ENCODE measurements around the gene CDR2.
"Not testable (repeated sequence)": the region's sequence is repeated elsewhere in the genome, so short reads cannot be mapped to it uniquely, and the experiment has no call there.

The CDR2 gene

DNA sequence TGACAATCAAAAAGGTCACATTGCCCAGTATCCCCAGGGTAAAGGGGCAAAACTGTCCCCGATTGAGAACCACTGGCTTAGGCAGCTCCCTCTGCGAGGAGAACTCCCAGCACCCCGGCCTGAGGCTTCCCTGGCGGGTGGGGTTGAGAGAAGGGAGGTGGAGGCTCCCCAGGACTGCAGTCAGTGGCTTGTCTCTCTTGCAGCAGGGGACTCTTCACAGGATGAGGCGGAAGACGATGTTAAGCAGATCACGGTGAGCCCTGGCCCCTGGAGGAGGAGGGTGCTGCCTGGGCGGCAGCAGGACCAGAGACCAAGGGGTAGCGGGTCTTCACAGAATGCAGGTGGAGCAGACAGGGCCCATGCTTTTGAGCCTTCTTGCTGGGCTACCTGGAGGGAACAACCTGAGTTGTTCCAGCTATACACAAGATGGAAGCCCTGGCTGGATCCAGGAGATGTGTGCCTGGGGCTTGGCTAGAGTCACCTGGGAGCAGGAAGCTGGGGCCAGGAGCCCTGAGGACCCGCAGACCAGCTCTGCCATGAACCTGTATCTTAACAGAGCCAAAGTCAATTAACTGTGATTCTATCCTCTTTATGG is 60.4 kb downstream of the CDR2 start:
- H3K4me3 ChIP-seq (ENCODE audit: low read length): no peak overlapping the region
- no peaks in the 10 kb centered on the region for H3K4me1 ChIP-seq (ENCODE audit: insufficient read depth, low read length)
- H3K36me3 ChIP-seq (ENCODE audit: insufficient read depth, low read length): peaks cover 61% of the 10 kb centered on the region
- no peak overlapping the region for H2AFZ ChIP-seq (ENCODE audit: low read depth, low read length)
- H3K9me3 ChIP-seq (ENCODE audit: low read length): no peaks in the 10 kb centered on the region
- H3K27me3 ChIP-seq (ENCODE audit: insufficient read depth, low read length): no peaks in the 10 kb centered on the region

GRCh38 chr16:22312897-22313781 is 61.3 kb downstream of the CDR2 start:
- Histone ChIP-seq H3K9me3 (ENCODE audit: low read length) (no peaks in the 10 kb centered on the region), H3K36me3 (ENCODE audit: insufficient read depth, low read length) (peaks cover 63% of the 10 kb centered on the region), H2AFZ (ENCODE audit: low read depth, low read length) (no peak overlapping the region), H3K27me3 (ENCODE audit: insufficient read depth, low read length) (no peaks in the 10 kb centered on the region), H3K4me3 (ENCODE audit: low read length) (no peak overlapping the region), H3K4me1 (ENCODE audit: insufficient read depth, low read length) (no peaks in the 10 kb centered on the region)

DNA sequence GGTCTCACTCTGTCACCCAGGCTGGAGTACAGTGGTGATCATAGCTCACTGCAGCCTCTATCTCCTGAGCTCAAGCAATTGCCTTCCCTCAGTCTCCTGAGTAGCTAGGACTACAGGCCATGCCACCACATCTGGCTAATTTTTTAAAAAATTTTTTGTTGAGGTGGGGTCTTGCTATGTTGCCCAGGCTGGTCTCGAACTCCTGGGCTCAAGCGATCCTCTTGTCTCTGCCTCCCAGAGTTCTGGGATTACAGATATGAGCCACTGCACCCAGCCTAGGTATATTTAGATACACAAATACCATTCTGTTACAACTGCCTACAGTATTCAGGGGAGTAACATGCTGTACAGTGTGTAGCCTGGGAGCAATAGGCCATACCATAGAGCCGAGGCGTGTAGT is 62.9 kb downstream of the CDR2 start:
- Histone ChIP-seq H2AFZ (ENCODE audit: low read depth, low read length) (no peak overlapping the region), H3K4me3 (ENCODE audit: low read length) (no peak overlapping the region), H3K4me1 (ENCODE audit: insufficient read depth, low read length) (no peaks in the 10 kb centered on the region), H3K9me3 (ENCODE audit: low read length) (no peaks in the 10 kb centered on the region), H3K36me3 (ENCODE audit: insufficient read depth, low read length) (peaks cover 67% of the 10 kb centered on the region), H3K27me3 (ENCODE audit: insufficient read depth, low read length) (no peaks in the 10 kb centered on the region)

- Histone ChIP-seq H3K36me3 (ENCODE audit: insufficient read depth, low read length) (peaks cover 67% of the 10 kb centered on the region), H2AFZ (ENCODE audit: low read depth, low read length) (no peak overlapping the region), H3K4me3 (ENCODE audit: low read length) (no peak overlapping the region)
Observed at GRCh38 chr16:22308824-22309520, 65.4 kb downstream of the CDR2 start.

GRCh38 chr16:22307838-22308237 is 66.6 kb downstream of the CDR2 start:
- Histone ChIP-seq H3K4me3 (ENCODE audit: low read length) (no peak overlapping the region), H3K36me3 (ENCODE audit: insufficient read depth, low read length) (peaks cover 62% of the 10 kb centered on the region), H3K9me3 (ENCODE audit: low read length) (no peaks in the 10 kb centered on the region), H2AFZ (ENCODE audit: low read depth, low read length) (no peak overlapping the region), H3K4me1 (ENCODE audit: insufficient read depth, low read length) (no peaks in the 10 kb centered on the region), H3K27me3 (ENCODE audit: insufficient read depth, low read length) (no peaks in the 10 kb centered on the region)

More at GRCh38 chr16:22308824-22309520, 65.4 kb downstream of the CDR2 start:
- Histone ChIP-seq H3K4me1 (ENCODE audit: insufficient read depth, low read length) (no peaks in the 10 kb centered on the region), H3K9me3 (ENCODE audit: low read length) (no peaks in the 10 kb centered on the region), H3K27me3 (ENCODE audit: insufficient read depth, low read length) (no peaks in the 10 kb centered on the region)

GRCh38 chr16:22306788-22307187 is 67.6 kb downstream of the CDR2 start:
- Histone ChIP-seq H3K27me3 (ENCODE audit: insufficient read depth, low read length) (no peaks in the 10 kb centered on the region), H2AFZ (ENCODE audit: low read depth, low read length) (no peak overlapping the region), H3K4me3 (ENCODE audit: low read length) (no peak overlapping the region), H3K36me3 (ENCODE audit: insufficient read depth, low read length) (peaks cover 67% of the 10 kb centered on the region), H3K9me3 (ENCODE audit: low read length) (no peaks in the 10 kb centered on the region), H3K4me1 (ENCODE audit: insufficient read depth, low read length) (no peaks in the 10 kb centered on the region)

DNA sequence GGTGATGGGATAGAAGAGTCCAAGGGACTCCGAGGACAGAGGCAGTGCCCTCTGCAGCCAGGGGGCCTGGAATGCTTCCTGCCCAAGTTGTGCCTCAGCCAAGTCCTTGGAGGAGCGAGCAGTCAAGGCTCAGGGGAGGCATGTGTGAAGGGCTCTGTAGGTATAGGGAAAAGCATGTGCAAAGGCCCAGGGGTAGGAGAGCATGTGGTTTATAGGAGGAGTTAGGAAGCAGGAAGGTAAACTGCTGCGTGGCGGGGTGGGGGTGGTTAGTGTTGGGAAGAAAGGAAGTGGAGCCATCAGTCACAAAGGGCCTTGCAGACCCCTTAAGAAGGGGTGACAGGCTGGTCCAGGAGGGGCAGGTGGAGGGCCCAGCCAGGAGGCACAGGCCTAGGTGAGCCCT is 70.0 kb downstream of the CDR2 start:
- Histone ChIP-seq H3K9me3 (ENCODE audit: low read length) (no peaks in the 10 kb centered on the region), H2AFZ (ENCODE audit: low read depth, low read length) (no peak overlapping the region), H3K4me3 (ENCODE audit: low read length) (no peak overlapping the region), H3K36me3 (ENCODE audit: insufficient read depth, low read length) (peaks cover 58% of the 10 kb centered on the region), H3K27me3 (ENCODE audit: insufficient read depth, low read length) (no peaks in the 10 kb centered on the region), H3K4me1 (ENCODE audit: insufficient read depth, low read length) (no peaks in the 10 kb centered on the region)

DNA sequence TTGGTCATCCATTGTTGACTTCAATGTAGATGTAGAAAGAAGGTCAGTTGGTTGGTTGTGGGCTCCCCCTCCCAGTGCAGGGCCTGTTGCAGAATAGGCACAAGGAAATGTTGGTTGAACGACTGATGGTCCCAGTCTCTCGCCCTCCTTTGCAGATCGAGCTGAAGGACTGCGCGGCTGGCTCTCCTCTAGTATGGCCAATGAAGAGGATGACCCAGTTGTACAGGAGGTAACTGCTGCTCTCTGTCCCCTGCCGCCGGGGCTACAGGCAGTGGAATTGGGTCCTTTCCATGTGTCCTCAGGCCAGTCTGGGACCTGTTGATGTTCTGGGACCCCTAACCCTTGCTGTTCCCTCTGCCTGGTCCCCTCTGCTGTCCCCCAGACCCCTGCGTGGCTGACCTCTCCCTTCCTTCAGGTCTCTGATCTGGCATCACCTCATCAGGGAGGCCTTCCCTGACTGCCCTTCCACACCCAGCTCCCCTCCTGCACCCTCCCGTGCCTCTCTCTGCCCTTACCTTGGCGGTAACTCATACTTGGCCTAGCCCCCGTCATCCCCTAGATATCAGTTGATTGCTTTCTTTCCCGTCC is 71.5 kb downstream of the CDR2 start:
- Histone ChIP-seq H2AFZ (ENCODE audit: low read depth, low read length) (no peak overlapping the region), H3K4me1 (ENCODE audit: insufficient read depth, low read length) (no peaks in the 10 kb centered on the region), H3K36me3 (ENCODE audit: insufficient read depth, low read length) (peaks cover 46% of the 10 kb centered on the region), H3K27me3 (ENCODE audit: insufficient read depth, low read length) (no peaks in the 10 kb centered on the region), H3K9me3 (ENCODE audit: low read length) (no peaks in the 10 kb centered on the region), H3K4me3 (ENCODE audit: low read length) (no peak overlapping the region)

DNA sequence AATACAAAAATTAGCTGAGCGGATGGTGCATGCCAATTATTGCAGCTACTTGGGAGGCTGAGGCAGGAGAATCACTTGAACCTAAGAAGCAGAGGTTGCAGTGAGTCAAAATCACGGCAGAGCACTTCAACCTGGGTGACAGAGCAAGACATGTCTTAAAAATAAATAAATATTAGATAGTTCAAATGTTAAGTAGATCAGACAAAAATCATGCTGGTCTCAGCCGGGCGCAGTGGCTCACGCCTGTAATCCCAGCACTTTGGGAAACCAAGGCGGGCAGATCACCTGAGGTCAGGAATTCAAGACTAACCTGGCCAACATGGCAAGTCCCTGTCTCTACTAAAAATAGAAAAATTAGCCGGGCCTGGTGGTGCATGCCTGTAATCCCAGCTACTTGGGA is 73.0 kb downstream of the CDR2 start:
- not testable (repeated sequence) for H3K4me1 ChIP-seq (ENCODE audit: insufficient read depth, low read length); H3K4me3 ChIP-seq (ENCODE audit: low read length); H3K9me3 ChIP-seq (ENCODE audit: low read length); H3K27me3 ChIP-seq (ENCODE audit: insufficient read depth, low read length); H2AFZ ChIP-seq (ENCODE audit: low read depth, low read length)
- H3K36me3 ChIP-seq (ENCODE audit: insufficient read depth, low read length): peaks cover 34% of the 10 kb centered on the region

GRCh38 chr16:22300427-22301071 is 73.9 kb downstream of the CDR2 start:
- H3K36me3 ChIP-seq (ENCODE audit: insufficient read depth, low read length): peaks cover 27% of the 10 kb centered on the region
- H3K4me3 ChIP-seq (ENCODE audit: low read length): no peak overlapping the region
- no peaks in the 10 kb centered on the region for H3K27me3 ChIP-seq (ENCODE audit: insufficient read depth, low read length)
- H3K4me1 ChIP-seq (ENCODE audit: insufficient read depth, low read length): no peaks in the 10 kb centered on the region
- H3K9me3 ChIP-seq (ENCODE audit: low read length): no peaks in the 10 kb centered on the region
- no peak overlapping the region for H2AFZ ChIP-seq (ENCODE audit: low read depth, low read length)

- Histone ChIP-seq H3K27me3 (ENCODE audit: insufficient read depth, low read length) (no peaks in the 10 kb centered on the region), H3K9me3 (ENCODE audit: low read length) (no peaks in the 10 kb centered on the region), H3K36me3 (ENCODE audit: insufficient read depth, low read length) (peaks cover 14% of the 10 kb centered on the region), H2AFZ (ENCODE audit: low read depth, low read length) (no peak overlapping the region), H3K4me3 (ENCODE audit: low read length) (peak overlapping the region; percentile 76), H3K4me1 (ENCODE audit: insufficient read depth, low read length) (no peaks in the 10 kb centered on the region)
Observed at GRCh38 chr16:22299036-22299435, 75.4 kb downstream of the CDR2 start.

GRCh38 chr16:22297871-22298733 is 76.3 kb downstream of the CDR2 start:
- peak overlapping the region; percentile 82 for H2AFZ ChIP-seq (ENCODE audit: low read depth, low read length)
- peak overlapping the region; percentile 76 for H3K4me3 ChIP-seq (ENCODE audit: low read length)
- H3K9me3 ChIP-seq (ENCODE audit: low read length): no peaks in the 10 kb centered on the region
- no peaks in the 10 kb centered on the region for H3K27me3 ChIP-seq (ENCODE audit: insufficient read depth, low read length)
- peaks cover 10% of the 10 kb centered on the region for H3K36me3 ChIP-seq (ENCODE audit: insufficient read depth, low read length)
- no peaks in the 10 kb centered on the region for H3K4me1 ChIP-seq (ENCODE audit: insufficient read depth, low read length)
